H1 (cell line): ENCODE data around the gene CD247. TPM values are rescaled to one million over a fixed set of nuclear protein-coding genes. Genes with fewer than 3 reads are reported as not detected.

Experiments
- polyA plus RNA-seq, 7 experiments: library from polyadenylated mRNA; depleted of rRNA in 3 of 7; stranded (reverse) in 5 of 7; unstranded in 2 of 7; fragments of >200 nt in 5 of 7; fragments of 200-250 nt in 2 of 7; gene quantifications; 1 replicate in 5 of 7; 2 replicates in 1 of 7; 4 replicates in 1 of 7; pipeline versions ENCODE4 v1.2.1 to v1.2.3, GENCODE V29; 2011 to 2013; ENCODE audit warnings: missing spikeins in 2 of 7, mixed read lengths in 2 of 7
- total RNA-seq: library from RNA; stranded (reverse); fragmentation: NEBNext Ultra II Directional; extraction: Animal tissue kit (Norgen Biotek cat#: 25700); gene quantifications from 2 replicates; pipeline ENCODE4 v1.2.1, GENCODE V29; 2021

Gene CD247
- total and polyA plus RNA-seq, 2 of the 8 experiments (the other 6 are each of a cell fraction or from before 2014, with no cell fraction given) = 2.0 to 2.2 TPM

Other genes with a start within 250 kb of the CD247 start
- 28.7 and 30.1 TPM in 2 replicates for gene CREG1, start 35.2 kb upstream of the CD247 start, total RNA-seq
- 23.7 and 29.8 TPM in 2 replicates for gene CREG1, start 35.2 kb upstream of the CD247 start, polyA plus RNA-seq (2011; rRNA removed)
- 0.69 and 0.98 TPM in 2 replicates for gene RCSD1, start 111.7 kb upstream of the CD247 start, total RNA-seq
- gene RCSD1, start 111.7 kb upstream of the CD247 start, polyA plus RNA-seq (2011; rRNA removed) = 0.35 and 0.47 TPM in 2 replicates
- 120 and 128 TPM in 2 replicates for gene MPZL1, start 203.5 kb upstream of the CD247 start, total RNA-seq
- gene MPZL1, start 203.5 kb upstream of the CD247 start, polyA plus RNA-seq (2011; rRNA removed) = 31.1 and 37.8 TPM in 2 replicates